HepG2 (cell line): ENCODE data around the gene ARHGEF4.

Experiments
- FOXA1 ChIP-seq, 2 experiments: fragments of 450-650 bp in 1 of 2; sonication (generic) in 1 of 2; formaldehyde crosslinking in 1 of 2; IDR thresholded peaks; 2 replicates each; pipeline versions ENCODE4 v1.4.0 to v1.6.1; 2016 to 2020; ENCODE audit warnings: missing genetic modification reagents in 1 of 2
- GABPA ChIP-seq, 2 experiments: IDR thresholded peaks; 2 replicates each; pipeline ENCODE4 v1.6.1; 2011 to 2016; ENCODE audit warnings: low read depth in 2 of 2, low read length in 1 of 2, missing biosample characterization in 1 of 2, missing genetic modification characterization in 1 of 2
- KDM1A ChIP-seq: IDR thresholded peaks from 2 replicates; pipeline ENCODE4 v1.6.1; 2016; ENCODE audit warnings: missing compliant biosample characterization
- KLF11 ChIP-seq: IDR thresholded peaks from 2 replicates; pipeline ENCODE4 v1.6.1; 2016; ENCODE audit warnings: missing compliant biosample characterization
- NFE2 ChIP-seq: sonication (generic); formaldehyde crosslinking; IDR thresholded peaks from 2 replicates; pipeline ENCODE4 v1.4.0; 2020; ENCODE audit warnings: missing genetic modification reagents
- PLRG1 ChIP-seq: fragments of 450-650 bp; conservative IDR thresholded peaks from 2 replicates; pipeline ENCODE4 v1.6.1; 2016
- TAF15 ChIP-seq: fragments of 200-400 bp; formaldehyde crosslinking; IDR thresholded peaks from one replicate; pipeline ENCODE4 v1.6.1; 2018; ENCODE audit warnings: mild to moderate bottlenecking, low read depth, low read length; ENCODE audit not compliant: poor library complexity, severe bottlenecking
- TBL1XR1 ChIP-seq: fragments of 150-350 bp; IDR thresholded peaks from 2 replicates; pipeline ENCODE4 v1.6.1; 2014; ENCODE audit warnings: borderline replicate concordance, low read length; ENCODE audit not compliant: partially characterized antibody
- ZNF775 ChIP-seq: sonication (generic); formaldehyde crosslinking; IDR thresholded peaks from 2 replicates; pipeline ENCODE4 v1.4.0; 2020; ENCODE audit warnings: missing genetic modification reagents, mild to moderate bottlenecking, moderate library complexity, borderline replicate concordance
- TF ChIP-seq, protein P1 (sequence below): sonication (generic); formaldehyde crosslinking; conservative IDR thresholded peaks from 2 replicates; pipeline ENCODE4 v1.4.0; 2020; ENCODE audit warnings: missing genetic modification reagents
- TF ChIP-seq, protein P2 (sequence below): sonication (generic); formaldehyde crosslinking; IDR thresholded peaks from 2 replicates; pipeline ENCODE4 v1.4.0; 2020; ENCODE audit warnings: missing genetic modification reagents

DNA sequence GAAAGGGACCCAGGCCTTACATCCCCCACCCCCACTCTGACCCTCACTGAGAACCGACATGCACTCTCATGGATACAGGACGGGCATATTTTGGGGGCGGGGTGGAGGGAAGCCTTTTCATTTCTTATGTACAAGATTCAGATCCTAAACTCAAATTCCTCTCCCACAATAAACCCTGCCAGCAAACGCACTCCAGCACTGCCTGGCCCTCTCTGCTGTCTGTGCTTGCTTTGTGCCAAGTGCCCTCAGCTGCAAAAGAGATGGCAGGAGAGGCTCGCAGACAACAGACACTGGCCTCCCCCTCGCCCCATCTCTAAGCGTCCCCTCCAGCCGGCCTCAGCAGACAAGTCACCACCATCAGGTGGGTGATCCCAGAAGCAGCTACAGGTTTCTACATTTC is 214.2 kb downstream of the ARHGEF4 start:
- TF ChIP-seq, protein P1, sequence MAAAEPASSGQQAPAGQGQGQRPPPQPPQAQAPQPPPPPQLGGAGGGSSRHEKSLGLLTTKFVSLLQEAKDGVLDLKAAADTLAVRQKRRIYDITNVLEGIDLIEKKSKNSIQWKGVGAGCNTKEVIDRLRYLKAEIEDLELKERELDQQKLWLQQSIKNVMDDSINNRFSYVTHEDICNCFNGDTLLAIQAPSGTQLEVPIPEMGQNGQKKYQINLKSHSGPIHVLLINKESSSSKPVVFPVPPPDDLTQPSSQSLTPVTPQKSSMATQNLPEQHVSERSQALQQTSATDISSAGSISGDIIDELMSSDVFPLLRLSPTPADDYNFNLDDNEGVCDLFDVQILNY = no peak
- TF ChIP-seq, protein P2, sequence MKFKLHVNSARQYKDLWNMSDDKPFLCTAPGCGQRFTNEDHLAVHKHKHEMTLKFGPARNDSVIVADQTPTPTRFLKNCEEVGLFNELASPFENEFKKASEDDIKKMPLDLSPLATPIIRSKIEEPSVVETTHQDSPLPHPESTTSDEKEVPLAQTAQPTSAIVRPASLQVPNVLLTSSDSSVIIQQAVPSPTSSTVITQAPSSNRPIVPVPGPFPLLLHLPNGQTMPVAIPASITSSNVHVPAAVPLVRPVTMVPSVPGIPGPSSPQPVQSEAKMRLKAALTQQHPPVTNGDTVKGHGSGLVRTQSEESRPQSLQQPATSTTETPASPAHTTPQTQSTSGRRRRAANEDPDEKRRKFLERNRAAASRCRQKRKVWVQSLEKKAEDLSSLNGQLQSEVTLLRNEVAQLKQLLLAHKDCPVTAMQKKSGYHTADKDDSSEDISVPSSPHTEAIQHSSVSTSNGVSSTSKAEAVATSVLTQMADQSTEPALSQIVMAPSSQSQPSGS (CRISPR knock-in tag) = no peak
- TF ChIP-seq PLRG1 (no peak), TAF15 (no peak), TBL1XR1 (no peak), NFE2 (CRISPR knock-in tag) (no peak), ZNF775 (CRISPR knock-in tag) (no peak), GABPA (IDR thresholded peaks at IDR 0.05; ENCODE audit: low read depth, low read length) (no peak), GABPA (CRISPR knock-in tag; IDR thresholded peaks at IDR 0.05; ENCODE audit: low read depth) (no peak), KDM1A (no peak), FOXA1 (IDR thresholded peaks at IDR 0.05) (no peak), FOXA1 (CRISPR knock-in tag; IDR thresholded peaks at IDR 0.05) (no peak), KLF11 (CRISPR knock-in tag) (no peak)
